ENCODE data around the gene MAEA. TPM values are rescaled to one million over a fixed set of nuclear protein-coding genes. Genes with fewer than 3 reads are reported as not detected.

Gene MAEA
- total RNA-seq, 1 donor from 2014 or later, result 56.3 TPM

DNA sequence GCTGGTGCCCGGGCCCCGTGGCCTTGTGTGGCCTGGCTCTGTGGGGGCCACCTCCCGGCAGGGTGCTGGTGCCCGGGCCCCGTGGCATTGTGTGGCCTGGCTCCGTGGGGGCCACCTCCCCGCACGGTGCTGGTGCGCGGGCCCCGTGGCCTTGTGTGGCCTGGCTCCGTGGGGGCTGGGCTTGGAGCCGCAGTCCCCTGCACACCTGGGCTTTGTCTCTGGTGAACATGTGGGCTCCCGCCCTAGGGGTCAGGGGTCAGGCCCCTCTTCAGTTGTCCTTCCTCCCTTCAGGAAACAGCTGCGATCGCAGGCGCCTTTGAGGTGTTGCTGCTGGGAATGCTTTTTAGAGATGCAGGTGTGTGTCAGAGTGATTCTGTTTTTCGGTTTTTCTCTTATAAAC is 74.5 kb downstream of the MAEA start:
- Mint-ChIP-seq H3K27ac (ENCODE audit: unreplicated experiment) (no peak overlapping the region), H3K9me3 (ENCODE audit: low read depth) (no peaks in the 10 kb centered on the region), H3K36me3 (ENCODE audit: low read depth) (peaks cover 1% of the 10 kb centered on the region)

DNA sequence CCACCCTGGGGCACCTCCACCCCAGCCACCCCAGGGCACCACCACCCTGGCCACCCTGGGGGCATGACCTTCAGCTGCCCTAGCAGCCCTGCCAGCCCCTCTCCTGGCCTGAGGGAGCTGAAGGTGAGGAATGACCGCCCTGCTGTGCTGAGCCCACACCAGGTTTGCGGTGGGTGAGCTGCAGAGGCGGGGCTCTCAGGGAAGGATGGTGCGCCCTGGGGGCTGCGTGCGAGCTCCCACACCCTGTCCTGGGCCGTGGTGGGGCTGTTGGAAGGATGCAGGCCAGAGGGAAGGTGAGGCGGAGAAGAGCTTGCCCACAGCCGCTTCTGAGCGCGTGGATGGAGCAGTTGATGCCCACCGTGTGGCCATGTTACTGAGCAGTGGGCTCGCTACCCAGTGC is 75.1 kb downstream of the MAEA start:
- TF ChIP-seq, protein P1, sequence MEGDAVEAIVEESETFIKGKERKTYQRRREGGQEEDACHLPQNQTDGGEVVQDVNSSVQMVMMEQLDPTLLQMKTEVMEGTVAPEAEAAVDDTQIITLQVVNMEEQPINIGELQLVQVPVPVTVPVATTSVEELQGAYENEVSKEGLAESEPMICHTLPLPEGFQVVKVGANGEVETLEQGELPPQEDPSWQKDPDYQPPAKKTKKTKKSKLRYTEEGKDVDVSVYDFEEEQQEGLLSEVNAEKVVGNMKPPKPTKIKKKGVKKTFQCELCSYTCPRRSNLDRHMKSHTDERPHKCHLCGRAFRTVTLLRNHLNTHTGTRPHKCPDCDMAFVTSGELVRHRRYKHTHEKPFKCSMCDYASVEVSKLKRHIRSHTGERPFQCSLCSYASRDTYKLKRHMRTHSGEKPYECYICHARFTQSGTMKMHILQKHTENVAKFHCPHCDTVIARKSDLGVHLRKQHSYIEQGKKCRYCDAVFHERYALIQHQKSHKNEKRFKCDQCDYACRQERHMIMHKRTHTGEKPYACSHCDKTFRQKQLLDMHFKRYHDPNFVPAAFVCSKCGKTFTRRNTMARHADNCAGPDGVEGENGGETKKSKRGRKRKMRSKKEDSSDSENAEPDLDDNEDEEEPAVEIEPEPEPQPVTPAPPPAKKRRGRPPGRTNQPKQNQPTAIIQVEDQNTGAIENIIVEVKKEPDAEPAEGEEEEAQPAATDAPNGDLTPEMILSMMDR (IDR thresholded peaks at IDR 0.05), result no peak
- H3K4me3 Mint-ChIP-seq (ENCODE audit: unreplicated experiment), result no peak overlapping the region
- DNase-seq (ENCODE audit: low spot score), result peak; percentile 75

More for the DNA sequence above, 74.5 kb downstream of the MAEA start:
- peak; percentile 64 for DNase-seq (ENCODE audit: low spot score)
- H3K27me3 Mint-ChIP-seq (ENCODE audit: low read depth), result no peaks in the 10 kb centered on the region
- TF ChIP-seq, protein P1 (IDR thresholded peaks at IDR 0.05), result no peak
- H3K4me1 Mint-ChIP-seq (ENCODE audit: low read depth), result no peaks in the 10 kb centered on the region
- H3K4me3 Mint-ChIP-seq (ENCODE audit: unreplicated experiment), result no peak overlapping the region

DNA sequence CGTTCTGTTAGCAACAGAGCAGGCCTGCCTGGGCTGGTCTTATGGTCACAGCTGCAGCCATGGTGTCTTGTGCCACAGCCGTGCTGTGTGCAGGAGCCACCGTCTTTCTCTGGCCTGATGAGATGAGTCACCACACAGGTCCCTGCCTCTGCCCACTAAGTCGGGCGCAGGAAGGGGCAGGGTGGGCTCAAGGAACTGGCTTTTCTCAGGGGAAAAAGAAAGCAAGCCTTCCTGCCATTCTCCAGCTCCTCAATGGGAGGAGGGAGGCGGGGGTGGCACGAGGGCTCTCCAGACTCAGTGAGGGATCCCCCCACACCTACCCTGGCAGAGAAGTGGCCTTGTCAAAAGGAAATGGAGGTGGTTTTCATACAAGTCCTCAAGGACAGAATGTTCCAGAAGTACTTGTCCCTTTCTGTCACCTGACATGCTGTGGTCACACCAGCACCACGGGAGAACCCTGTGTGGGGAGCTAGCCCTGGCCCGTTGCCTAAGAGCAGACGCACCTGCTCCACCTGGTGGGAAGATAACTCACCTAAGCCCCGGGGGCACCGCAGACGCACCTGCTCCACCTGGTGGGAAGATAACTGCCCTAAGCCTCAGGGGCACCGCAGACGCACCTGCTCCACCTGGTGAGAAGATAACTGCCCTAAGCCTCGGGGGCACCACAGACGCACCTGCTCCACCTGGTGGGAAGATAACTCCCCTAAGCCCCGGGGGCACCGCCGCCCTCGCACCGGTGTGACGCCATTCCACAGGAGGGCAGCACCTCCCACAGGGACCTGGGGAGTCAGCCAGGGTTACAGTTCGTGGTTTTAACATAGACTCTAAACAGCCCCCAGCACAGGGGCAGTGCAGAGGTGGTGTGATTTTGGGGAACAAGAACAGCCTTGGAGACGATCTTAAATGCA is 75.8 kb downstream of the MAEA start:
- Mint-ChIP-seq H3K4me3 (ENCODE audit: unreplicated experiment) (no peak overlapping the region), H3K27me3 (ENCODE audit: low read depth) (no peaks in the 10 kb centered on the region), H3K9me3 (ENCODE audit: low read depth) (no peaks in the 10 kb centered on the region), H3K36me3 (ENCODE audit: low read depth) (no peaks in the 10 kb centered on the region), H3K27ac (ENCODE audit: unreplicated experiment) (no peak overlapping the region), H3K4me1 (ENCODE audit: low read depth) (no peaks in the 10 kb centered on the region)
- TF ChIP-seq, protein P1 (IDR thresholded peaks at IDR 0.05), result no peak
- peak; percentile 62 for DNase-seq (ENCODE audit: low spot score)

More for the DNA sequence above, 75.1 kb downstream of the MAEA start:
- no peaks in the 10 kb centered on the region for H3K4me1 Mint-ChIP-seq (ENCODE audit: low read depth)
- H3K9me3 Mint-ChIP-seq (ENCODE audit: low read depth), result no peaks in the 10 kb centered on the region
- H3K27me3 Mint-ChIP-seq (ENCODE audit: low read depth), result no peaks in the 10 kb centered on the region
- no peak overlapping the region for H3K27ac Mint-ChIP-seq (ENCODE audit: unreplicated experiment)
- no peaks in the 10 kb centered on the region for H3K36me3 Mint-ChIP-seq (ENCODE audit: low read depth)

DNA sequence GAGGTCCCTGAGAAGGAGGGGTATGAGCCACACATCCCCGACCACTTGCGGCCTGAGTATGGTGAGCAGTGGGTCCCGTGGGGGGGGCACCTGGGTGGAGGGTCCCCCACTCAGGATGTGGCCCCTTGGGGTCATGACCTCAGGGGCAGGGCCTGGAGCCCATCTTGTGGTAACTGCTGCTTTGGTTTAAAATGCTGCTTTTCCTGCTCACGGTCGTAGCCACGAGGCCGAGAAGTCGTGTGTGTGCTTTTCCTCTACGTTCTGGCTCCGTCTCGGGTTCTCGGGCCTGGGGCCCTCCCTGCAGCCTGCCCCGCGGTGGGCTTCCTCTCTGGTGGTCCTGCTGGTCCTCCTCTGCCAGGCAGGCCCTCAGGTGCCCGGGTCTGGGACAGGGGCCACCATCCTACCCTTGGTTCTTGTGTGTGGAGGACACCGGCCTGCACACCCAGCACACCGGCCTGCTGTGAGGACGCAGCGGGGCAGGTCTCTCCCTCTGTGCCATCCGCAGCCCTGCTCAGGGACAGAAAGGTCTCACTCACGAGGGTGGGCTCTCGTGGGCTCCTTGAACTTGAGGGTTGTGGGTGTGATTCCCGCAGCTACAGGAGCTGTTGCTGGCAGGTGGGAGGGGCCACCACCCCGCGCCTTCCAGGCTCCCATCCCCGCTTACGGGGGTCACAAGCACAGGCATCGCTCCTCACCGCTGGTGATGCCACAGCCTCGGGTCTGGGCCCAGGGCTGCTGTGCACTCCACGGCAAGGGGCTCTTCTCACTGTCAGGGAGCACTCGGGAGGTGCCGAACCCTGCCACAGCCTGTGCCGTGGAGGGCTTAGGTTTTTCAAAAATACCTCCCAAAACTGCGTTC is 76.9 kb downstream of the MAEA start:
- no peaks in the 10 kb centered on the region for H3K9me3 Mint-ChIP-seq (ENCODE audit: low read depth)
- no peaks in the 10 kb centered on the region for H3K27me3 Mint-ChIP-seq (ENCODE audit: low read depth)
- H3K4me3 Mint-ChIP-seq (ENCODE audit: unreplicated experiment), result no peak overlapping the region
- peaks cover 7% of the 10 kb centered on the region for H3K36me3 Mint-ChIP-seq (ENCODE audit: low read depth)
- H3K4me1 Mint-ChIP-seq (ENCODE audit: low read depth), result no peaks in the 10 kb centered on the region
- DNase-seq (ENCODE audit: low spot score), result peak; percentile 81
- TF ChIP-seq, protein P1 (IDR thresholded peaks at IDR 0.05), result no peak
- no peak overlapping the region for H3K27ac Mint-ChIP-seq (ENCODE audit: unreplicated experiment)

All from chondrocyte (in vitro differentiated cells).